Inflammatory macrophage treated with lipopolysaccharide for 4 hours (primary cell): ENCODE results near the gene IL18R1.

ENCODE experiments used
- DNase-seq: peaks from one replicate; pipeline ENCODE4 v3.0.0-alpha.2; 2020

IL18R1 gene

GRCh38 chr2:102345329-102345920 is 10.2 kb upstream of the IL18R1 start:
- DNase-seq, result no peak

- DNase-seq, result no peak
These were observed 9.0 kb upstream of the IL18R1 start for GRCh38 chr2:102346381-102347130.

GRCh38 chr2:102350137-102350793 is 5.3 kb upstream of the IL18R1 start:
- DNase-seq, result no peak

GRCh38 chr2:102356381-102356712 is 751 bp downstream of the IL18R1 start:
- DNase-seq, result no peak

GRCh38 chr2:102356741-102357140 is 1.1 kb downstream of the IL18R1 start:
- DNase-seq, result no peak

GRCh38 chr2:102357937-102358336 is 2.3 kb downstream of the IL18R1 start:
- peak; percentile 71 for DNase-seq

GRCh38 chr2:102358496-102358895 is 2.9 kb downstream of the IL18R1 start:
- DNase-seq, result no peak

GRCh38 chr2:102359527-102359926 is 3.9 kb downstream of the IL18R1 start:
- DNase-seq, result peak; percentile 17

GRCh38 chr2:102361632-102362241 is 6.1 kb downstream of the IL18R1 start:
- DNase-seq, result no peak

GRCh38 chr2:102365763-102366162 is 10.2 kb downstream of the IL18R1 start:
- no peak for DNase-seq

GRCh38 chr2:102366406-102367112 is 11.0 kb downstream of the IL18R1 start:
- no peak for DNase-seq

GRCh38 chr2:102367331-102367971 is 11.9 kb downstream of the IL18R1 start:
- no peak for DNase-seq

GRCh38 chr2:102368461-102369109 is 13.0 kb downstream of the IL18R1 start:
- no peak for DNase-seq

GRCh38 chr2:102369866-102370265 is 14.3 kb downstream of the IL18R1 start:
- no peak for DNase-seq

- no peak for DNase-seq
These were observed 20.5 kb downstream of the IL18R1 start for GRCh38 chr2:102376052-102376591.

GRCh38 chr2:102383722-102384121 is 28.1 kb downstream of the IL18R1 start:
- DNase-seq, result no peak

- no peak for DNase-seq
These were observed 29.9 kb downstream of the IL18R1 start for GRCh38 chr2:102385522-102385921.

GRCh38 chr2:102386004-102386403 is 30.4 kb downstream of the IL18R1 start:
- DNase-seq, result no peak

GRCh38 chr2:102386867-102387541 is 31.4 kb downstream of the IL18R1 start:
- no peak for DNase-seq

- DNase-seq, result no peak
These were observed 32.4 kb downstream of the IL18R1 start for GRCh38 chr2:102387763-102388546.
